ENCODE data around the gene MMP20.

Gene MMP20

GRCh38 chr11:102583141-102583873 is 41.8 kb downstream of the MMP20 start:
- WGBS = 97% methylated on average over 2 of the region's 2 CpGs
- Histone ChIP-seq H3K79me1 (replicated peaks; ENCODE audit: low read length, poor library complexity, severe bottlenecking) (no peaks in the 10 kb centered on the region), H3K9me3 (ENCODE audit: control insufficient read depth, low read length) (peaks cover 8% of the 10 kb centered on the region), H3K18ac (ENCODE audit: low read depth in 1 of 2, low read length in 2 of 2) (no peak overlapping the region), H2BK120ac (ENCODE audit: low read depth, low read length) (no peak overlapping the region), H3K4ac (ENCODE audit: low read depth in 1 of 2, low read length in 2 of 2) (no peak overlapping the region), H2AK5ac (ENCODE audit: low read length, severe bottlenecking) (no peak overlapping the region), H2BK5ac (ENCODE audit: low read depth, low read length, poor library complexity, severe bottlenecking) (no peak overlapping the region), H3K14ac (ENCODE audit: low read length in 2 of 2) (no peak overlapping the region), H2BK12ac (ENCODE audit: low read length in 2 of 2) (no peak overlapping the region), H4K91ac (ENCODE audit: low read length) (no peak overlapping the region), H3K9ac (ENCODE audit: low read length) (no peak overlapping the region), H3K4me2 (ENCODE audit: low read length, poor library complexity, severe bottlenecking) (no peak overlapping the region), H2AFZ (ENCODE audit: low read depth, low read length) (no peak overlapping the region), H3K23ac (ENCODE audit: low read length in 2 of 2) (no peak overlapping the region), H4K8ac (ENCODE audit: low read length) (no peak overlapping the region), H3K4me1 (ENCODE audit: control insufficient read depth, insufficient read depth, low read depth, low read length) (peaks cover 4% of the 10 kb centered on the region), H2BK15ac (ENCODE audit: low read depth, poor library complexity, severe bottlenecking) (no peak overlapping the region), H3K4me3 (ENCODE audit: insufficient read depth in 1 of 2, low read depth in 1 of 2, low read length in 2 of 2) (no peak overlapping the region), H3K36me3 (ENCODE audit: control insufficient read depth in 1 of 2, insufficient read depth in 2 of 2, low read depth in 1 of 2, low read length in 2 of 2) (no peaks in the 10 kb centered on the region), H3K27ac (ENCODE audit: low read length, poor library complexity, severe bottlenecking) (no peak overlapping the region), H3K27me3 (ENCODE audit: control insufficient read depth in 1 of 2, insufficient read depth in 1 of 2, low read length in 2 of 2) (no peaks in the 10 kb centered on the region)
- DNase-seq = no peak

- no peak overlapping the region for H3K27ac ChIP-seq (ENCODE audit: low read length, poor library complexity, severe bottlenecking)
- peaks cover 4% of the 10 kb centered on the region for H3K4me1 ChIP-seq (ENCODE audit: control insufficient read depth, insufficient read depth, low read depth, low read length)
- no peak overlapping the region for H3K23ac ChIP-seq (ENCODE audit: low read length in 2 of 2)
- no peak overlapping the region for H4K8ac ChIP-seq (ENCODE audit: low read length)
- no peak for DNase-seq
- no peak overlapping the region for H2BK15ac ChIP-seq (ENCODE audit: low read depth, poor library complexity, severe bottlenecking)
- H3K9me3 ChIP-seq (ENCODE audit: control insufficient read depth, low read length) = peaks cover under 1% of the 10 kb centered on the region
- H3K4me3 ChIP-seq (ENCODE audit: insufficient read depth in 1 of 2, low read depth in 1 of 2, low read length in 2 of 2) = no peak overlapping the region
- no peaks in the 10 kb centered on the region for H3K27me3 ChIP-seq (ENCODE audit: control insufficient read depth in 1 of 2, insufficient read depth in 1 of 2, low read length in 2 of 2)
- H3K36me3 ChIP-seq (ENCODE audit: control insufficient read depth in 1 of 2, insufficient read depth in 2 of 2, low read depth in 1 of 2, low read length in 2 of 2) = no peaks in the 10 kb centered on the region
- WGBS = 96% methylated on average over 1 of the region's 1 CpG
- no peak overlapping the region for H3K4me2 ChIP-seq (ENCODE audit: low read length, poor library complexity, severe bottlenecking)
- no peak overlapping the region for H2AFZ ChIP-seq (ENCODE audit: low read depth, low read length)
- no peak overlapping the region for H3K4ac ChIP-seq (ENCODE audit: low read depth in 1 of 2, low read length in 2 of 2)
- H3K79me1 ChIP-seq (replicated peaks; ENCODE audit: low read length, poor library complexity, severe bottlenecking) = no peaks in the 10 kb centered on the region
- H3K18ac ChIP-seq (ENCODE audit: low read depth in 1 of 2, low read length in 2 of 2) = no peak overlapping the region
- H2AK5ac ChIP-seq (ENCODE audit: low read length, severe bottlenecking) = no peak overlapping the region
- no peak overlapping the region for H3K9ac ChIP-seq (ENCODE audit: low read length)
- no peak overlapping the region for H2BK12ac ChIP-seq (ENCODE audit: low read length in 2 of 2)
- no peak overlapping the region for H4K91ac ChIP-seq (ENCODE audit: low read length)
- no peak overlapping the region for H2BK5ac ChIP-seq (ENCODE audit: low read depth, low read length, poor library complexity, severe bottlenecking)
- no peak overlapping the region for H3K14ac ChIP-seq (ENCODE audit: low read length in 2 of 2)
- no peak overlapping the region for H2BK120ac ChIP-seq (ENCODE audit: low read depth, low read length)
These were observed 43.0 kb downstream of the MMP20 start for GRCh38 chr11:102582140-102582539.

GRCh38 chr11:102581066-102581465 is 44.1 kb downstream of the MMP20 start:
- peaks cover 4% of the 10 kb centered on the region for H3K4me1 ChIP-seq (ENCODE audit: control insufficient read depth, insufficient read depth, low read depth, low read length)
- no peak overlapping the region for H2BK5ac ChIP-seq (ENCODE audit: low read depth, low read length, poor library complexity, severe bottlenecking)
- no peak overlapping the region for H3K9ac ChIP-seq (ENCODE audit: low read length)
- peak overlapping the region; percentile 10 for H2AK5ac ChIP-seq (ENCODE audit: low read length, severe bottlenecking)
- H3K14ac ChIP-seq (ENCODE audit: low read length in 2 of 2) = no peak overlapping the region
- no peaks in the 10 kb centered on the region for H3K36me3 ChIP-seq (ENCODE audit: control insufficient read depth in 1 of 2, insufficient read depth in 2 of 2, low read depth in 1 of 2, low read length in 2 of 2)
- no peak overlapping the region for H3K4me3 ChIP-seq (ENCODE audit: insufficient read depth in 1 of 2, low read depth in 1 of 2, low read length in 2 of 2)
- H3K4me2 ChIP-seq (ENCODE audit: low read length, poor library complexity, severe bottlenecking) = peak overlapping the region; percentile 11
- no peak overlapping the region for H3K18ac ChIP-seq (ENCODE audit: low read depth in 1 of 2, low read length in 2 of 2)
- peak overlapping the region; percentile 54 for H3K27ac ChIP-seq (ENCODE audit: low read length, poor library complexity, severe bottlenecking)
- no peaks in the 10 kb centered on the region for H3K27me3 ChIP-seq (ENCODE audit: control insufficient read depth in 1 of 2, insufficient read depth in 1 of 2, low read length in 2 of 2)
- H4K8ac ChIP-seq (ENCODE audit: low read length) = no peak overlapping the region
- no peak overlapping the region for H2AFZ ChIP-seq (ENCODE audit: low read depth, low read length)
- no peak for DNase-seq
- no peaks in the 10 kb centered on the region for H3K79me1 ChIP-seq (replicated peaks; ENCODE audit: low read length, poor library complexity, severe bottlenecking)
- WGBS = 92% methylated on average over 4 of the region's 4 CpGs
- H3K23ac ChIP-seq (ENCODE audit: low read length in 2 of 2) = no peak overlapping the region
- no peak overlapping the region for H2BK12ac ChIP-seq (ENCODE audit: low read length in 2 of 2)
- H2BK120ac ChIP-seq (ENCODE audit: low read depth, low read length) = no peak overlapping the region
- no peak overlapping the region for H3K4ac ChIP-seq (ENCODE audit: low read depth in 1 of 2, low read length in 2 of 2)
- H2BK15ac ChIP-seq (ENCODE audit: low read depth, poor library complexity, severe bottlenecking) = no peak overlapping the region
- H4K91ac ChIP-seq (ENCODE audit: low read length) = no peak overlapping the region
- no peaks in the 10 kb centered on the region for H3K9me3 ChIP-seq (ENCODE audit: control insufficient read depth, low read length)

- Histone ChIP-seq H3K36me3 (ENCODE audit: control insufficient read depth in 1 of 2, insufficient read depth in 2 of 2, low read depth in 1 of 2, low read length in 2 of 2) (no peaks in the 10 kb centered on the region), H2BK15ac (ENCODE audit: low read depth, poor library complexity, severe bottlenecking) (no peak overlapping the region), H3K9ac (ENCODE audit: low read length) (no peak overlapping the region), H3K4me3 (ENCODE audit: insufficient read depth in 1 of 2, low read depth in 1 of 2, low read length in 2 of 2) (no peak overlapping the region), H3K27me3 (ENCODE audit: control insufficient read depth in 1 of 2, insufficient read depth in 1 of 2, low read length in 2 of 2) (no peaks in the 10 kb centered on the region), H2BK12ac (ENCODE audit: low read length in 2 of 2) (no peak overlapping the region), H2BK5ac (ENCODE audit: low read depth, low read length, poor library complexity, severe bottlenecking) (no peak overlapping the region), H3K18ac (ENCODE audit: low read depth in 1 of 2, low read length in 2 of 2) (no peak overlapping the region), H3K23ac (ENCODE audit: low read length in 2 of 2) (no peak overlapping the region), H3K4me1 (ENCODE audit: control insufficient read depth, insufficient read depth, low read depth, low read length) (peaks cover 4% of the 10 kb centered on the region), H3K4ac (ENCODE audit: low read depth in 1 of 2, low read length in 2 of 2) (no peak overlapping the region), H2AFZ (ENCODE audit: low read depth, low read length) (no peak overlapping the region), H3K4me2 (ENCODE audit: low read length, poor library complexity, severe bottlenecking) (no peak overlapping the region), H3K9me3 (ENCODE audit: control insufficient read depth, low read length) (no peaks in the 10 kb centered on the region), H4K8ac (ENCODE audit: low read length) (no peak overlapping the region), H3K27ac (ENCODE audit: low read length, poor library complexity, severe bottlenecking) (peak overlapping the region; percentile 54), H2BK120ac (ENCODE audit: low read depth, low read length) (no peak overlapping the region), H4K91ac (ENCODE audit: low read length) (no peak overlapping the region), H3K79me1 (replicated peaks; ENCODE audit: low read length, poor library complexity, severe bottlenecking) (no peaks in the 10 kb centered on the region), H2AK5ac (ENCODE audit: low read length, severe bottlenecking) (peak overlapping the region; percentile 7), H3K14ac (ENCODE audit: low read length in 2 of 2) (peak overlapping the region in 1 of 2 experiments; percentile 36)
- no peak for DNase-seq
- WGBS = 95% methylated on average over 3 of the region's 3 CpGs
These were observed 44.8 kb downstream of the MMP20 start for GRCh38 chr11:102580185-102580951.

Data from mesenchymal stem cell (in vitro differentiated cells and primary cell).